RWPE1 (cell line): ENCODE measurements around the gene TMEM8B.

Source experiments
- CTCF ChIA-PET: fragments of 350-600 bp; sonication (Branson Sonifier 250); formaldehyde crosslinking; extraction: SDS; loops from one replicate; lab custom pipeline; 2021; lab: Yijun Ruan, JAX
- POLR2A ChIA-PET: fragments of 400-600 bp; formaldehyde crosslinking; extraction: SDS; loops from one replicate; lab custom pipeline; 2020; ENCODE audit warnings: antibody characterized with exemption; ENCODE audit not compliant: low non-redundant PET; lab: Yijun Ruan, JAX
- DNase-seq: peaks from one replicate; pipeline ENCODE4 v3.0.0; 2012; ENCODE audit warnings: low spot score
- H3K27ac ChIP-seq: fragments of 450-650 bp; 2 replicates; pipeline ENCODE4 v1.5.1; 2017
- CTCF ChIP-seq: fragments of 450-650 bp; conservative IDR thresholded peaks from 2 replicates; pipeline ENCODE4 v1.5.1; 2017; ENCODE audit warnings: low read depth, mild to moderate bottlenecking

TMEM8B gene

GRCh38 chr9:35806101-35806500 lies 22.9 kb upstream of the TMEM8B start:
- DNase-seq, result no peak
- POLR2A ChIA-PET, result no interaction called here

GRCh38 chr9:35808433-35808832 lies 20.6 kb upstream of the TMEM8B start:
- DNase-seq, result no peak
- ChIA-PET CTCF (interaction anchor here (0.6 to 3.4 kb wide), 3 partner anchors 18 to 147 kb away, joined by 3 to 10 read pairs (median 4); no protein-coding TSS in a partner anchor), POLR2A (no interaction called here)
- no peak for TF ChIP-seq CTCF
- H3K27ac ChIP-seq, result no peak overlapping the region

More at GRCh38 chr9:35806101-35806500, 22.9 kb upstream of the TMEM8B start:
- H3K27ac ChIP-seq, result no peak overlapping the region
- CTCF ChIA-PET, result interaction anchor here (3.4 kb wide), 1 partner anchor 16 kb away, joined by 10 read pairs; no protein-coding TSS in a partner anchor
- no peak for TF ChIP-seq CTCF

- ChIA-PET CTCF (interaction anchor here (0.6 kb wide), 1 partner anchor 93 kb away, joined by 3 read pairs; no protein-coding TSS in a partner anchor), POLR2A (no interaction called here)
- DNase-seq, result no peak
- no peak overlapping the region for H3K27ac ChIP-seq
- TF ChIP-seq CTCF, result no peak
Observed at GRCh38 chr9:35810122-35810521, 18.9 kb upstream of the TMEM8B start.

- POLR2A ChIA-PET, result interaction anchor here (0.6 kb wide), 1 partner anchor 79 kb away, joined by 3 read pairs; the partner anchor contains the start of gene CREB3
- peak overlapping the region; percentile 63 for H3K27ac ChIP-seq
- no peak for TF ChIP-seq CTCF
- no peak for DNase-seq
- CTCF ChIA-PET, result interaction anchor here (0.6 kb wide), 1 partner anchor 1423 kb away, joined by 4 read pairs; no protein-coding TSS in a partner anchor
Observed at GRCh38 chr9:35811381-35812024, 17.5 kb upstream of the TMEM8B start.

GRCh38 chr9:35812025-35812602 lies 16.9 kb upstream of the TMEM8B start, which contains the start of gene SPAG8:
TSS of gene SPAG8 (minus strand) at chr9:35812262. CDS start at chr9:35812147, 115 bp downstream.
- no peak for TF ChIP-seq CTCF

GRCh38 chr9:35813434-35814105 lies 15.5 kb upstream of the TMEM8B start:
- POLR2A ChIA-PET, result no interaction called here
- H3K27ac ChIP-seq, result peak overlapping the region; percentile 40
- peak; percentile 45 for DNase-seq
- no peak; the same call in 1 of the 2 replicates for TF ChIP-seq CTCF
- CTCF ChIA-PET, result interaction anchor here (0.7 to 1.8 kb wide), 7 partner anchors 13 to 579 kb away, joined by 3 to 8 read pairs (median 4); no protein-coding TSS in a partner anchor

More at GRCh38 chr9:35812025-35812602, 16.9 kb upstream of the TMEM8B start, which contains the start of gene SPAG8:
- DNase-seq, result peak; percentile 93
- ChIA-PET CTCF (interaction anchor here (0.6 kb wide), 1 partner anchor 1422 kb away, joined by 4 read pairs; no protein-coding TSS in a partner anchor), POLR2A (no interaction called here)
- H3K27ac ChIP-seq, result peak within 1 kb of the TSS; percentile 63
